Measurements from ENCODE around the gene RFX5.

DNA sequence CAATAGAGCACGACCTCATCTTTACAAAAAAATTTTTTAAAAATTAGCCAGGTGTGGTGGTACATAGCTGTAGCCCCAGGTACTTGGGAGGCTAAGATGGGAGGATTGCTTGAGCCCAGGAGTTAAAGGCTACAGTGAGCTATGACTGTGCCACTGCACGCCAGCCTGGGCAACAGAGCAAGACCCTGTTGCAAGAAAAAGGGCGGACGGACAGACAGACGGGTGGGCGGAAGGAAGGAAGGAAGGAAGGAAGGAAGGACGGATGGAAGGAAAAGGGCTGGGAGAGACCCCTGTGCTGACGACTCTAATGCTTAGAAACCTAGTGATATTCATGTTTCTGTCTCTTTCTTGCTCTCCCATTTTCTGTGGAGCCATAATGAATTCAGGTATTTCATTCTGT, 34.2 kb downstream of the RFX5 start:
- TF ChIP-seq, protein P1, sequence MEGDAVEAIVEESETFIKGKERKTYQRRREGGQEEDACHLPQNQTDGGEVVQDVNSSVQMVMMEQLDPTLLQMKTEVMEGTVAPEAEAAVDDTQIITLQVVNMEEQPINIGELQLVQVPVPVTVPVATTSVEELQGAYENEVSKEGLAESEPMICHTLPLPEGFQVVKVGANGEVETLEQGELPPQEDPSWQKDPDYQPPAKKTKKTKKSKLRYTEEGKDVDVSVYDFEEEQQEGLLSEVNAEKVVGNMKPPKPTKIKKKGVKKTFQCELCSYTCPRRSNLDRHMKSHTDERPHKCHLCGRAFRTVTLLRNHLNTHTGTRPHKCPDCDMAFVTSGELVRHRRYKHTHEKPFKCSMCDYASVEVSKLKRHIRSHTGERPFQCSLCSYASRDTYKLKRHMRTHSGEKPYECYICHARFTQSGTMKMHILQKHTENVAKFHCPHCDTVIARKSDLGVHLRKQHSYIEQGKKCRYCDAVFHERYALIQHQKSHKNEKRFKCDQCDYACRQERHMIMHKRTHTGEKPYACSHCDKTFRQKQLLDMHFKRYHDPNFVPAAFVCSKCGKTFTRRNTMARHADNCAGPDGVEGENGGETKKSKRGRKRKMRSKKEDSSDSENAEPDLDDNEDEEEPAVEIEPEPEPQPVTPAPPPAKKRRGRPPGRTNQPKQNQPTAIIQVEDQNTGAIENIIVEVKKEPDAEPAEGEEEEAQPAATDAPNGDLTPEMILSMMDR (IDR thresholded peaks at IDR 0.05; ENCODE audit: poor library complexity): no peak
- no peak for TF ChIP-seq EZH2 (IDR thresholded peaks at IDR 0.05; ENCODE audit: borderline replicate concordance)
- no peak for TF ChIP-seq EZH2phosphoT487 (IDR thresholded peaks at IDR 0.05; ENCODE audit: low read depth, severe bottlenecking, unreplicated experiment)
